ENCODE results near the gene DHCR24. TPM values are rescaled to one million over a fixed set of nuclear protein-coding genes. Genes with fewer than 3 reads are reported as not detected.

The DHCR24 gene
- polyA plus RNA-seq, 1 donor (not counting 4 experiments of a cell fraction or from before 2014, with no cell fraction given), result 363 TPM

GRCh38 chr1:54851406-54851805, 35.6 kb downstream of the DHCR24 start:
- H3K9ac ChIP-seq (ENCODE audit: control insufficient read depth, extremely low read depth, insufficient read depth, low read length), result no peak overlapping the region
- H3K4me3 ChIP-seq (ENCODE audit: control insufficient read depth in 2 of 3, extremely low read depth in 1 of 3, insufficient read depth in 2 of 3, low read depth in 1 of 3, low read length in 3 of 3), result no peak overlapping the region
- dilution Hi-C loops (cut with MboI; ENCODE audit: extremely low pct_ligation_motif_present, low sequenced_read_pairs), result no loop called here
- H3K79me2 ChIP-seq (ENCODE audit: control insufficient read depth, insufficient read depth, low read length), result peaks cover 4% of the 10 kb centered on the region
- FAIRE-seq (no peak), DNase-seq (ENCODE audit: low read depth, low spot score) (no peak)
- no peaks in the 10 kb centered on the region for H3K9me1 ChIP-seq (ENCODE audit: control insufficient read depth, extremely low read depth, insufficient read depth, low read length)
- no peak overlapping the region for H2AFZ ChIP-seq (ENCODE audit: control insufficient read depth, low read length)
- H3K27ac ChIP-seq (ENCODE audit: control insufficient read depth, insufficient read depth, low read length), result peak overlapping the region; percentile 19
- H3K4me2 ChIP-seq (ENCODE audit: control insufficient read depth, extremely low read depth, insufficient read depth, low read depth, low read length), result no peak overlapping the region
- H3K4me1 ChIP-seq (ENCODE audit: control insufficient read depth, extremely low read depth, insufficient read depth, low read length), result peaks cover 19% of the 10 kb centered on the region
- no peak for TF ChIP-seq EZH2 (IDR thresholded peaks at IDR 0.05; ENCODE audit: low read length)
- TF ChIP-seq, protein P1, sequence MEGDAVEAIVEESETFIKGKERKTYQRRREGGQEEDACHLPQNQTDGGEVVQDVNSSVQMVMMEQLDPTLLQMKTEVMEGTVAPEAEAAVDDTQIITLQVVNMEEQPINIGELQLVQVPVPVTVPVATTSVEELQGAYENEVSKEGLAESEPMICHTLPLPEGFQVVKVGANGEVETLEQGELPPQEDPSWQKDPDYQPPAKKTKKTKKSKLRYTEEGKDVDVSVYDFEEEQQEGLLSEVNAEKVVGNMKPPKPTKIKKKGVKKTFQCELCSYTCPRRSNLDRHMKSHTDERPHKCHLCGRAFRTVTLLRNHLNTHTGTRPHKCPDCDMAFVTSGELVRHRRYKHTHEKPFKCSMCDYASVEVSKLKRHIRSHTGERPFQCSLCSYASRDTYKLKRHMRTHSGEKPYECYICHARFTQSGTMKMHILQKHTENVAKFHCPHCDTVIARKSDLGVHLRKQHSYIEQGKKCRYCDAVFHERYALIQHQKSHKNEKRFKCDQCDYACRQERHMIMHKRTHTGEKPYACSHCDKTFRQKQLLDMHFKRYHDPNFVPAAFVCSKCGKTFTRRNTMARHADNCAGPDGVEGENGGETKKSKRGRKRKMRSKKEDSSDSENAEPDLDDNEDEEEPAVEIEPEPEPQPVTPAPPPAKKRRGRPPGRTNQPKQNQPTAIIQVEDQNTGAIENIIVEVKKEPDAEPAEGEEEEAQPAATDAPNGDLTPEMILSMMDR (optimal IDR thresholded peaks at IDR 0.05 in 1 of 3, IDR thresholded peaks at IDR 0.05 in 1 of 3, conservative IDR thresholded peaks at IDR 0.05 in 1 of 3; ENCODE audit: extremely low read depth in 1 of 3, insufficient read depth in 2 of 3, low read length in 3 of 3), result no peak
- peaks cover 65 to 68% of the 10 kb centered on the region in 2 experiments for H3K36me3 ChIP-seq (ENCODE audit: control insufficient read depth in 2 of 2, extremely low read depth in 1 of 2, insufficient read depth in 2 of 2, low read length in 2 of 2)
- peaks cover 12% of the 10 kb centered on the region for H4K20me1 ChIP-seq (ENCODE audit: control insufficient read depth, extremely low read depth, insufficient read depth, low read length)
- H3K9me3 ChIP-seq (ENCODE audit: control insufficient read depth, low read depth, low read length), result no peaks in the 10 kb centered on the region
- no peaks in the 10 kb centered on the region for H3K27me3 ChIP-seq (ENCODE audit: control insufficient read depth, extremely low read depth, insufficient read depth, low read length)

- Histone ChIP-seq H3K4me1 (ENCODE audit: control insufficient read depth, extremely low read depth, insufficient read depth, low read length) (peaks cover 19% of the 10 kb centered on the region), H3K9me1 (ENCODE audit: control insufficient read depth, extremely low read depth, insufficient read depth, low read length) (no peaks in the 10 kb centered on the region), H3K36me3 (ENCODE audit: control insufficient read depth in 2 of 2, extremely low read depth in 1 of 2, insufficient read depth in 2 of 2, low read length in 2 of 2) (peaks cover 62 to 68% of the 10 kb centered on the region in 2 experiments), H4K20me1 (ENCODE audit: control insufficient read depth, extremely low read depth, insufficient read depth, low read length) (peaks cover 12% of the 10 kb centered on the region), H3K27ac (ENCODE audit: control insufficient read depth, insufficient read depth, low read length) (peak overlapping the region; percentile 19), H2AFZ (ENCODE audit: control insufficient read depth, low read length) (no peak overlapping the region), H3K27me3 (ENCODE audit: control insufficient read depth, extremely low read depth, insufficient read depth, low read length) (no peaks in the 10 kb centered on the region), H3K4me2 (ENCODE audit: control insufficient read depth, extremely low read depth, insufficient read depth, low read depth, low read length) (no peak overlapping the region), H3K79me2 (ENCODE audit: control insufficient read depth, insufficient read depth, low read length) (peaks cover 4% of the 10 kb centered on the region), H3K9me3 (ENCODE audit: control insufficient read depth, low read depth, low read length) (no peaks in the 10 kb centered on the region), H3K4me3 (ENCODE audit: control insufficient read depth in 2 of 3, extremely low read depth in 1 of 3, insufficient read depth in 2 of 3, low read depth in 1 of 3, low read length in 3 of 3) (no peak overlapping the region), H3K9ac (ENCODE audit: control insufficient read depth, extremely low read depth, insufficient read depth, low read length) (no peak overlapping the region)
- dilution Hi-C loops (cut with MboI; ENCODE audit: extremely low pct_ligation_motif_present, low sequenced_read_pairs), result no loop called here
- TF ChIP-seq, protein P1 (optimal IDR thresholded peaks at IDR 0.05 in 1 of 3, IDR thresholded peaks at IDR 0.05 in 1 of 3, conservative IDR thresholded peaks at IDR 0.05 in 1 of 3; ENCODE audit: extremely low read depth in 1 of 3, insufficient read depth in 2 of 3, low read length in 3 of 3), result no peak
- TF ChIP-seq EZH2 (IDR thresholded peaks at IDR 0.05; ENCODE audit: low read length), result no peak
- DNase-seq (ENCODE audit: low read depth, low spot score), result peak; percentile 17
- peak; percentile 53 for FAIRE-seq
These were observed 36.3 kb downstream of the DHCR24 start for GRCh38 chr1:54850737-54851136.

Data from keratinocyte (primary cell).